GM12892 (cell line): Measurements from ENCODE around the gene SAMD8.
"Not testable (repeated sequence)": the region's sequence is repeated elsewhere in the genome, so short reads cannot be mapped to it uniquely, and the experiment has no call there.

ENCODE experiments used
- POLR2A ChIP-seq: IDR thresholded peaks from 2 replicates; pipeline ENCODE4 v1.6.1; 2011; ENCODE audit warnings: low read depth, low read length, control low read depth
- POLR2AphosphoS5 ChIP-seq: IDR thresholded peaks from 2 replicates; pipeline ENCODE4 v1.6.1; 2011; ENCODE audit warnings: low read depth, low read length, control low read depth

- not testable (repeated sequence) for TF ChIP-seq POLR2AphosphoS5, POLR2A
Observed at GRCh38 chr10:75221492-75221891, 110.0 kb downstream of the SAMD8 start.
